Colonic mucosa (tissue), 4 donors: ENCODE results near the gene WWOX. TPM values are rescaled to one million over a fixed set of nuclear protein-coding genes. Genes with fewer than 3 reads are reported as not detected.
"Not testable (repeated sequence)": the region's sequence is repeated elsewhere in the genome, so short reads cannot be mapped to it uniquely, and the experiment has no call there.

Experiments
- DNase-seq: peaks from one replicate; pipeline ENCODE4 v3.0.0-alpha.2; 2020
- H3K27ac ChIP-seq: fragments of 200-600 bp; one replicate; pipeline ENCODE4 v1.8.0; 2021
- H3K27me3 ChIP-seq: fragments of 200-600 bp; one replicate; pipeline ENCODE4 v1.8.0; 2021
- H3K36me3 ChIP-seq: fragments of 200-600 bp; one replicate; pipeline ENCODE4 v1.8.0; 2021
- H3K4me1 ChIP-seq: fragments of 200-600 bp; one replicate; pipeline ENCODE4 v1.8.0; 2021; ENCODE audit warnings: mild to moderate bottlenecking
- H3K4me3 ChIP-seq: fragments of 200-600 bp; one replicate; pipeline ENCODE4 v1.8.0; 2021
- H3K9ac ChIP-seq, 2 donors: one replicate each; pipeline ENCODE4 v1.7.0; 2013; ENCODE audit warnings: control low read depth in 2 of 2, low read depth in 2 of 2, low read length in 2 of 2
- H3K9me3 ChIP-seq: fragments of 200-600 bp; one replicate; pipeline ENCODE4 v1.8.0; 2021
- CTCF ChIP-seq: fragments of 200-600 bp; IDR thresholded peaks from one replicate; pipeline ENCODE4 v1.8.0; 2022; ENCODE audit warnings: antibody characterized with exemption, mild to moderate bottlenecking
- intact Hi-C: fragments of 100-400 bp; cut with DNase I; formaldehyde crosslinking; loops from one replicate; pipeline ENCODE4 v1.14.1; 2022
- total RNA-seq, 2 donors: library from RNA; stranded (reverse); fragmentation: NEBNext Ultra II Directional in 1 of 2; extraction: Animal tissue kit (Norgen Biotek cat#: 25700) in 1 of 2; gene quantifications; one replicate each; pipeline ENCODE4 v1.2.1, GENCODE V29; 2021
- donor health status: healthy.
- donor health status: DM: no; HTN: no; CAD: no.
- donor health status: DM: no; HTN: no; CAD: no.

The WWOX gene
- total RNA-seq, 2 donors from 2014 or later = 7.2 to 11.0 TPM

- Histone ChIP-seq H3K27ac (no peak overlapping the region), H3K9ac (no peak overlapping the region), H3K4me1 (no peaks in the 10 kb centered on the region), H3K27me3 (no peaks in the 10 kb centered on the region), H3K4me3 (no peak overlapping the region), H3K36me3 (no peaks in the 10 kb centered on the region), H3K9me3 (no peaks in the 10 kb centered on the region)
- no peak for DNase-seq
- intact Hi-C loops = loop anchor here (10.0 kb wide), 2 partner anchors 267 to 1097 kb away; partner anchors contain the start of gene MAF
- TF ChIP-seq CTCF = no peak
These were observed 408.1 kb downstream of the WWOX start for GRCh38 chr16:78507576-78507975.

DNA sequence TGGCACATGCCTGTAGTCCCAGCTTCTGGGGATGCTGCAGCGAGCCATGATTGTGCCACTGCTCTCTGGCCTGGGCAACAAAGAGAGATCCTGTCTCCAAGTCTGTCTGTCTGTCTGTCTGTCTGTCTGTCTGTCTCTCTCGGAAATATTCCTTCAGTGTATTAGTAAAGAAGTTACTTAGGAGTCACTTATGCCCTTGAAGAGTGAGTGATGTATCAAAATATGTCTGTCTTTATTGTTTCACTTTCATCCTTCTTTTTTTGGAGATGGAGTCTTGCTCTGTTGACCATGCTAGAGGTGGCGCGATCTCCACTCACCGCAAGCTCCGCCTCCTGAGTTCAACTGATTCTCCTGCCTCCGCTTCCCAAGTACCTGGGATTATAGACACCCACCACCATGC, 410.5 kb downstream of the WWOX start:
- intact Hi-C loops = loop anchor here (10.0 kb wide), 2 partner anchors 265 to 1095 kb away; partner anchors contain the start of gene MAF
- TF ChIP-seq CTCF = no peak
- no peak for DNase-seq

GRCh38 chr16:78510496-78510895, 411.0 kb downstream of the WWOX start:
- Histone ChIP-seq H3K9me3 (no peaks in the 10 kb centered on the region), H3K27me3 (no peaks in the 10 kb centered on the region), H3K27ac (no peak overlapping the region), H3K4me1 (no peaks in the 10 kb centered on the region), H3K4me3 (no peak overlapping the region), H3K36me3 (no peaks in the 10 kb centered on the region), H3K9ac (no peak overlapping the region)
- TF ChIP-seq CTCF = no peak
- no peak for DNase-seq
- intact Hi-C loops = no loop called here

More for the DNA sequence above, 410.5 kb downstream of the WWOX start:
- Histone ChIP-seq H3K4me3 (no peak overlapping the region), H3K27me3 (no peaks in the 10 kb centered on the region), H3K4me1 (no peaks in the 10 kb centered on the region), H3K27ac (no peak overlapping the region), H3K9ac (no peak overlapping the region), H3K36me3 (no peaks in the 10 kb centered on the region), H3K9me3 (no peaks in the 10 kb centered on the region)

DNA sequence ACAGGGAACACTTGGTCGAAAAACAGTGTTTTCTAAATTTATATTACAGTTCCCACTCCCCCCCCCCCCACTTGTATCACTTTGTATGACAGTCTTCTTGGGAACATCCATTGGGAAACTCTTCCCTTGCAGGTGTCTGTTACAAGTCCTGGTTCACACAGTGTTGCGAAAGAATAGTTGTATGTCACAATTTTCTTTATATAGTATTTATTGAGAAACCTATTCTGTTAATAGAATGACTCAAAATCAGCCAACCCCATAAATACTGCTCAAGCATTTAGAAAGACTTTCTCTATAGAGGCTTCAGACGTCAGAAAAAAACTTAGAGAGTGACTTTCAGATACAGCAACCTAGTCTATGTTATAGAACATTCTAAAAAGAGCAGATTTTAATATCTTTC, 414.4 kb downstream of the WWOX start:
- Histone ChIP-seq H3K9ac (no peak overlapping the region), H3K27me3 (no peaks in the 10 kb centered on the region), H3K36me3 (no peaks in the 10 kb centered on the region), H3K4me1 (no peaks in the 10 kb centered on the region), H3K27ac (no peak overlapping the region), H3K4me3 (no peak overlapping the region), H3K9me3 (no peaks in the 10 kb centered on the region)
- DNase-seq = no peak
- no peak for TF ChIP-seq CTCF
- intact Hi-C loops = no loop called here

GRCh38 chr16:78514888-78515287, 415.4 kb downstream of the WWOX start:
- H3K27me3 ChIP-seq, H3K9ac ChIP-seq, DNase-seq, intact Hi-C loops, H3K36me3 ChIP-seq, H3K9me3 ChIP-seq, H3K4me3 ChIP-seq, H3K4me1 ChIP-seq, H3K27ac ChIP-seq: not testable (repeated sequence)

DNA sequence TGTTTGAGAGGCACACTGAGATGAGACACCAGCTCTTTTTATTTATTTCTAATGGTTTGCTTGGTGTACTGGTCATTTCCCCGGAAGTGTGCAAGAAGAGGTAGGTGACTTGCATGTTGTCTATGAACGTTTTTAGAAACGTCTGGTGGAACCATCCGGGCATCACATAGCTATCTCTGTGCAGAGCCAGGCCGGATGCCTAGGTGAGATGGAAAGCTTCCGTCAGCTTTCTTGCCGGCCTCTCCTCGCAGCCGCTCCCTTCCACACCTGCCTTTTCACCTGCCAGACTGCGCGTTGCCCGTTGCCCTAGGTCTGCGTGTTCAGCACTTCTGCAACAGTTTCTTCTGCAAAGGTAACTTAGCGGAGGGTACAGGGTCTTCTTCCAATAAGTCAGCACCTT, 416.0 kb downstream of the WWOX start:
- H3K36me3 ChIP-seq = no peaks in the 10 kb centered on the region
- no peak overlapping the region for H3K9ac ChIP-seq
- no peaks in the 10 kb centered on the region for H3K9me3 ChIP-seq
- H3K4me1 ChIP-seq = no peaks in the 10 kb centered on the region
- no peaks in the 10 kb centered on the region for H3K27me3 ChIP-seq
- no peak overlapping the region for H3K4me3 ChIP-seq
- TF ChIP-seq CTCF = no peak
- intact Hi-C loops = no loop called here
- H3K27ac ChIP-seq = no peak overlapping the region
- DNase-seq = no peak
